GM23338 (cell line): ENCODE data around the gene SLC6A5. TPM values are rescaled to one million over a fixed set of nuclear protein-coding genes. Genes with fewer than 3 reads are reported as not detected.

ENCODE experiments used
- ATAC-seq: fragments of 200-7000 bp; cut with Tn5 transposase; 3 replicates; pipeline ENCODE4 v1.9.1; 2020
- DNase-seq: peaks from one replicate; pipeline ENCODE4 v3.0.0-alpha.2; 2015; ENCODE audit warnings: low spot score
- H2AFZ ChIP-seq: fragments of 200-600 bp; sonication (generic); 2 replicates; pipeline ENCODE4 v1.8.0; 2016; ENCODE audit warnings: antibody characterized with exemption, mild to moderate bottlenecking, moderate library complexity
- H3F3A ChIP-seq: fragments of 200-600 bp; sonication (generic); replicated peaks from 2 replicates; pipeline ENCODE4 v1.8.0; 2017; ENCODE audit warnings: antibody characterized with exemption, mixed run types, low read depth
- H3K27ac ChIP-seq: fragments of 200-600 bp; sonication (generic); 2 replicates; pipeline ENCODE4 v1.6.1; 2016; ENCODE audit warnings: low read depth
- H3K27me3 ChIP-seq: fragments of 200-600 bp; sonication (generic); 2 replicates; pipeline ENCODE4 v1.8.0; 2016; ENCODE audit warnings: mild to moderate bottlenecking, mixed run types, moderate library complexity; ENCODE audit not compliant: insufficient read depth
- H3K36me3 ChIP-seq: fragments of 200-600 bp; sonication (generic); 2 replicates; pipeline ENCODE4 v1.8.0; 2016; ENCODE audit warnings: mild to moderate bottlenecking; ENCODE audit not compliant: insufficient read depth
- H3K4me1 ChIP-seq: fragments of 200-600 bp; sonication (generic); 2 replicates; pipeline ENCODE4 v1.8.0; 2016; ENCODE audit warnings: mild to moderate bottlenecking, moderate library complexity; ENCODE audit not compliant: insufficient read depth
- H3K4me2 ChIP-seq: fragments of 200-600 bp; sonication (generic); 2 replicates; pipeline ENCODE4 v1.7.1; 2017; ENCODE audit warnings: mixed run types
- H3K4me3 ChIP-seq: fragments of 200-600 bp; sonication (generic); 2 replicates; pipeline ENCODE4 v1.6.1; 2016; ENCODE audit warnings: mixed run types
- H3K79me2 ChIP-seq: fragments of 200-600 bp; sonication (generic); replicated peaks from 2 replicates; pipeline ENCODE4 v1.8.0; 2017; ENCODE audit warnings: mild to moderate bottlenecking; ENCODE audit not compliant: insufficient read depth
- H3K9me2 ChIP-seq: fragments of 200-600 bp; sonication (generic); 2 replicates; pipeline ENCODE4 v1.8.0; 2017; ENCODE audit not compliant: insufficient read depth
- H4K20me1 ChIP-seq: fragments of 200-600 bp; sonication (generic); replicated peaks from 2 replicates; pipeline ENCODE4 v1.8.0; 2017; ENCODE audit warnings: mild to moderate bottlenecking; ENCODE audit not compliant: insufficient read depth
- H3K27ac Mint-ChIP-seq: 2 replicates; pipeline ENCODE4 v1.8.0; 2020; ENCODE audit warnings: inconsistent platforms, mild to moderate bottlenecking, moderate library complexity, mixed read lengths
- H3K27me3 Mint-ChIP-seq: 3 replicates; pipeline ENCODE4 v1.8.0; 2022; ENCODE audit warnings: low read depth, mild to moderate bottlenecking, moderate library complexity, mixed read lengths, inconsistent platforms; ENCODE audit not compliant: insufficient read depth, poor library complexity
- H3K36me3 Mint-ChIP-seq: 3 replicates; pipeline ENCODE4 v1.8.0; 2021; ENCODE audit warnings: low read depth, mild to moderate bottlenecking, inconsistent platforms, moderate library complexity, mixed read lengths
- H3K4me1 Mint-ChIP-seq: 3 replicates; pipeline ENCODE4 v1.8.0; 2020; ENCODE audit warnings: mild to moderate bottlenecking, inconsistent platforms, mixed read lengths
- H3K4me3 Mint-ChIP-seq: 3 replicates; pipeline ENCODE4 v1.8.0; 2021; ENCODE audit warnings: moderate library complexity, mild to moderate bottlenecking, inconsistent platforms, mixed read lengths
- H3K9me3 Mint-ChIP-seq: 3 replicates; pipeline ENCODE4 v1.8.0; 2020; ENCODE audit warnings: moderate library complexity, mild to moderate bottlenecking, inconsistent platforms, mixed read lengths
- CREB1 ChIP-seq: fragments of 250-450 bp; sonication (Bioruptor Pico); IDR thresholded peaks from 2 replicates; pipeline ENCODE4 v1.5.0; 2020; ENCODE audit warnings: low read depth, mild to moderate bottlenecking, moderate library complexity
- CTCF ChIP-seq, 2 experiments: fragments of 200-600 bp in 1 of 2; sonication (generic) in 1 of 2; conservative IDR thresholded peaks; 2 replicates each; pipeline versions ENCODE4 v1.5.1 to v1.6.1; 2016 to 2017; ENCODE audit warnings: antibody characterized with exemption in 2 of 2, low read depth in 2 of 2, mild to moderate bottlenecking in 2 of 2, moderate library complexity in 1 of 2
- EZH2 ChIP-seq: fragments of 200-600 bp; sonication (generic); IDR thresholded peaks from one replicate; pipeline ENCODE4 v1.8.0; 2017; ENCODE audit warnings: antibody characterized with exemption, mild to moderate bottlenecking, low read depth; ENCODE audit not compliant: unreplicated experiment
- EZH2phosphoT487 ChIP-seq: fragments of 200-600 bp; sonication (generic); IDR thresholded peaks from one replicate; pipeline ENCODE4 v1.8.1; 2018; ENCODE audit warnings: antibody characterized with exemption; ENCODE audit not compliant: unreplicated experiment
- NANOG ChIP-seq: IDR thresholded peaks from 2 replicates; pipeline ENCODE4 v1.6.1; 2016; ENCODE audit warnings: antibody characterized with exemption, borderline replicate concordance
- POLR2AphosphoS5 ChIP-seq: IDR thresholded peaks from 2 replicates; pipeline ENCODE4 v1.6.1; 2016; ENCODE audit warnings: antibody characterized with exemption, low read depth
- STAT1 ChIP-seq: IDR thresholded peaks from one replicate; pipeline ENCODE4 v1.6.1; 2016; ENCODE audit warnings: antibody characterized with exemption; ENCODE audit not compliant: unreplicated experiment
- ZNF114 ChIP-seq: fragments of 250-450 bp; sonication (Bioruptor Pico); IDR thresholded peaks from 2 replicates; pipeline ENCODE4 v1.5.0; 2020; ENCODE audit warnings: mild to moderate bottlenecking, moderate library complexity
- ZNF331 ChIP-seq: fragments of 250-450 bp; sonication (Bioruptor Pico); IDR thresholded peaks from 2 replicates; pipeline ENCODE4 v1.5.0; 2020; ENCODE audit warnings: low read depth, mild to moderate bottlenecking, moderate library complexity
- polyA plus RNA-seq: library from polyadenylated mRNA; unstranded; fragments of >200 nt; fragmentation: Nextera tagmentation; extraction: Ambion mirVana; gene quantifications from 2 replicates; pipeline ENCODE4 v1.2.1, GENCODE V29; 2016
- total RNA-seq: library from RNA; depleted of rRNA; stranded (reverse); fragments of >200 nt; shearing (Covaris generic); gene quantifications from 2 replicates; pipeline ENCODE4 v1.2.3, GENCODE V29; 2014
- TF ChIP-seq, protein P1 (sequence below): IDR thresholded peaks from one replicate; pipeline ENCODE4 v1.6.1; 2018; ENCODE audit warnings: antibody characterized with exemption; ENCODE audit not compliant: unreplicated experiment

Gene SLC6A5
- total and polyA plus RNA-seq, 2 experiments from 2014 or later, result not detected

- TF ChIP-seq, protein P1, sequence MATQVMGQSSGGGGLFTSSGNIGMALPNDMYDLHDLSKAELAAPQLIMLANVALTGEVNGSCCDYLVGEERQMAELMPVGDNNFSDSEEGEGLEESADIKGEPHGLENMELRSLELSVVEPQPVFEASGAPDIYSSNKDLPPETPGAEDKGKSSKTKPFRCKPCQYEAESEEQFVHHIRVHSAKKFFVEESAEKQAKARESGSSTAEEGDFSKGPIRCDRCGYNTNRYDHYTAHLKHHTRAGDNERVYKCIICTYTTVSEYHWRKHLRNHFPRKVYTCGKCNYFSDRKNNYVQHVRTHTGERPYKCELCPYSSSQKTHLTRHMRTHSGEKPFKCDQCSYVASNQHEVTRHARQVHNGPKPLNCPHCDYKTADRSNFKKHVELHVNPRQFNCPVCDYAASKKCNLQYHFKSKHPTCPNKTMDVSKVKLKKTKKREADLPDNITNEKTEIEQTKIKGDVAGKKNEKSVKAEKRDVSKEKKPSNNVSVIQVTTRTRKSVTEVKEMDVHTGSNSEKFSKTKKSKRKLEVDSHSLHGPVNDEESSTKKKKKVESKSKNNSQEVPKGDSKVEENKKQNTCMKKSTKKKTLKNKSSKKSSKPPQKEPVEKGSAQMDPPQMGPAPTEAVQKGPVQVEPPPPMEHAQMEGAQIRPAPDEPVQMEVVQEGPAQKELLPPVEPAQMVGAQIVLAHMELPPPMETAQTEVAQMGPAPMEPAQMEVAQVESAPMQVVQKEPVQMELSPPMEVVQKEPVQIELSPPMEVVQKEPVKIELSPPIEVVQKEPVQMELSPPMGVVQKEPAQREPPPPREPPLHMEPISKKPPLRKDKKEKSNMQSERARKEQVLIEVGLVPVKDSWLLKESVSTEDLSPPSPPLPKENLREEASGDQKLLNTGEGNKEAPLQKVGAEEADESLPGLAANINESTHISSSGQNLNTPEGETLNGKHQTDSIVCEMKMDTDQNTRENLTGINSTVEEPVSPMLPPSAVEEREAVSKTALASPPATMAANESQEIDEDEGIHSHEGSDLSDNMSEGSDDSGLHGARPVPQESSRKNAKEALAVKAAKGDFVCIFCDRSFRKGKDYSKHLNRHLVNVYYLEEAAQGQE, result no peak
- no peak for TF ChIP-seq ZNF114 (CRISPR knock-in tag)
- no peak for TF ChIP-seq CREB1
- no peak for TF ChIP-seq POLR2AphosphoS5
- TF ChIP-seq EZH2, result no peak
- no peak for TF ChIP-seq NANOG
Measured at GRCh38 chr11:20584093-20584774, 15.2 kb upstream of the SLC6A5 start (continued).

DNA sequence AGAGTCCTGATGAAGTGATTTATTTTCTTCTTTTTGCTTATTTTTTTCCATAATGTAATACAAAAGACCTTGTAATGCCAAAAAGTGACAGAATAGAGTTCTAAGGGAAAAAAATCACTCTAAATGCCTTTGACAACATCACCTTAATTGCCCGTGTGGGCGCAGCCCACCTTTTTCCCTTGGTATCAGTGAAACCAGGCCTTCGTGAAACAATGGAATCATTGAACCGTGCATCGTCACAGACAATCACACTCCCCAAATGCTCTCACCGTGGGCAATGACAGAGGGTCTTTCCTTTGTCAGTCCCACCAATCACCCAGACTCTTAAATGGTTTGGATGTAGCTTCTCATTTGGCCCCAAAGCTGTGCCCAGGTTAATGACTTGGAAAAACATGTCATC lies 9.6 kb upstream of the SLC6A5 start:
- no peaks in the 10 kb centered on the region for H3K4me1 Mint-ChIP-seq
- no peaks in the 10 kb centered on the region for H3K9me3 Mint-ChIP-seq
- H3K4me2 ChIP-seq, result no peak overlapping the region
- no peaks in the 10 kb centered on the region for H3F3A ChIP-seq
- H3K36me3 ChIP-seq, result no peaks in the 10 kb centered on the region
- H3K9me2 ChIP-seq, result no peaks in the 10 kb centered on the region
- H3K4me3 Mint-ChIP-seq, result no peak overlapping the region
- no peaks in the 10 kb centered on the region for H4K20me1 ChIP-seq
- no peak overlapping the region for H2AFZ ChIP-seq
- TF ChIP-seq NANOG, result no peak
- TF ChIP-seq POLR2AphosphoS5, result no peak
- no peak for TF ChIP-seq CTCF (conservative IDR thresholded peaks at IDR 0.05; ENCODE audit: low read depth in 2 of 2)
- no peak for TF ChIP-seq ZNF331 (CRISPR knock-in tag)
- no peak for TF ChIP-seq STAT1
- no peak for TF ChIP-seq EZH2phosphoT487
- ATAC-seq, result no peak
- H3K4me3 ChIP-seq, result no peak overlapping the region
- no peaks in the 10 kb centered on the region for H3K79me2 ChIP-seq
- no peaks in the 10 kb centered on the region for H3K4me1 ChIP-seq
- H3K27ac ChIP-seq, result no peak overlapping the region
- H3K36me3 Mint-ChIP-seq, result no peaks in the 10 kb centered on the region
- H3K27ac Mint-ChIP-seq, result no peak overlapping the region
- H3K27me3 ChIP-seq, result peaks cover 20% of the 10 kb centered on the region
- H3K27me3 Mint-ChIP-seq, result no peaks in the 10 kb centered on the region
- DNase-seq, result no peak
